Keratinocyte (primary cell): Measurements from ENCODE around the gene MGRN1. TPM values are rescaled to one million over a fixed set of nuclear protein-coding genes. Genes with fewer than 3 reads are reported as not detected.

ENCODE experiments used
- DNase-seq: peaks from one replicate; pipeline ENCODE4 v3.0.0-alpha.2; 2011; ENCODE audit warnings: low read depth, missing footprints, low spot score
- FAIRE-seq: peaks from 2 replicates; lab custom pipeline; 2011; peaks lifted over from hg19 to GRCh38; lab: Jason Lieb, UNC
- H2AFZ ChIP-seq: 2 replicates; pipeline ENCODE4 v1.6.0; 2012; ENCODE audit warnings: low read length, control low read depth, inconsistent platforms; ENCODE audit not compliant: control insufficient read depth
- H3K27ac ChIP-seq: 2 replicates; pipeline ENCODE4 v1.5.1; 2011; ENCODE audit warnings: low read length; ENCODE audit not compliant: control insufficient read depth, insufficient read depth
- H3K27me3 ChIP-seq: 3 replicates; pipeline ENCODE4 v1.6.0; 2011; ENCODE audit warnings: low read length; ENCODE audit not compliant: control insufficient read depth, insufficient read depth; ENCODE audit errors: extremely low read depth
- H3K36me3 ChIP-seq, 2 experiments: 2 replicates in 1 of 2; 3 replicates in 1 of 2; pipeline ENCODE4 v1.5.1; 2011; ENCODE audit warnings: low read length in 2 of 2, mild to moderate bottlenecking in 1 of 2; ENCODE audit not compliant: control insufficient read depth in 2 of 2, insufficient read depth in 2 of 2; ENCODE audit errors: extremely low read depth in 1 of 2
- H3K4me1 ChIP-seq: 3 replicates; pipeline ENCODE4 v1.5.1; 2011; ENCODE audit warnings: low read length; ENCODE audit not compliant: control insufficient read depth, insufficient read depth; ENCODE audit errors: extremely low read depth
- H3K4me2 ChIP-seq: 3 replicates; pipeline ENCODE4 v1.6.0; 2011; ENCODE audit warnings: low read depth, low read length; ENCODE audit not compliant: control insufficient read depth, insufficient read depth; ENCODE audit errors: extremely low read depth
- H3K4me3 ChIP-seq, 3 experiments: fragments of 200-600 bp in 1 of 3; sonication (generic) in 1 of 3; 2 replicates in 2 of 3; 3 replicates in 1 of 3; pipeline ENCODE4 v1.5.1; 2011 to 2016; ENCODE audit warnings: low read length in 3 of 3, mild to moderate bottlenecking in 3 of 3, control low read depth in 2 of 3, inconsistent platforms in 1 of 3, low read depth in 1 of 3, mixed read lengths in 1 of 3, mixed run types in 1 of 3, moderate library complexity in 1 of 3; ENCODE audit not compliant: control insufficient read depth in 2 of 3, insufficient read depth in 2 of 3; ENCODE audit errors: extremely low read depth in 1 of 3
- H3K79me2 ChIP-seq: 2 replicates; pipeline ENCODE4 v1.6.0; 2012; ENCODE audit warnings: low read length; ENCODE audit not compliant: control insufficient read depth, insufficient read depth
- H3K9ac ChIP-seq: 3 replicates; pipeline ENCODE4 v1.6.0; 2011; ENCODE audit warnings: low read length; ENCODE audit not compliant: control insufficient read depth, insufficient read depth; ENCODE audit errors: extremely low read depth
- H3K9me1 ChIP-seq: 3 replicates; pipeline ENCODE4 v1.6.0; 2011; ENCODE audit warnings: low read length; ENCODE audit not compliant: control insufficient read depth, insufficient read depth; ENCODE audit errors: extremely low read depth
- H3K9me3 ChIP-seq: 2 replicates; pipeline ENCODE4 v1.5.1; 2012; ENCODE audit warnings: low read depth, low read length; ENCODE audit not compliant: control insufficient read depth
- H4K20me1 ChIP-seq: 3 replicates; pipeline ENCODE4 v1.6.0; 2011; ENCODE audit warnings: low read length; ENCODE audit not compliant: control insufficient read depth, insufficient read depth; ENCODE audit errors: extremely low read depth
- CTCF ChIP-seq, 3 experiments: IDR thresholded peaks in 1 of 3; conservative IDR thresholded peaks in 1 of 3; optimal IDR thresholded peaks in 1 of 3; 2 replicates in 2 of 3; 3 replicates in 1 of 3; pipeline versions ENCODE3 to v1.5.1; 2011; ENCODE audit warnings: low read length in 3 of 3, mild to moderate bottlenecking in 3 of 3, moderate library complexity in 2 of 3, control low read depth in 1 of 3, inconsistent platforms in 1 of 3; ENCODE audit not compliant: insufficient read depth in 2 of 3; ENCODE audit errors: extremely low read depth in 1 of 3
- EZH2 ChIP-seq: IDR thresholded peaks from one replicate; pipeline ENCODE4 v1.6.1; 2012; ENCODE audit warnings: inconsistent platforms, mild to moderate bottlenecking, low read length, moderate library complexity
- dilution Hi-C: fragments of 300-500 bp; cut with MboI; formaldehyde crosslinking; loops from one replicate; pipeline ENCODE4 v1.7.0; 2020; ENCODE audit warnings: low sequenced_read_pairs; ENCODE audit not compliant: extremely low pct_ligation_motif_present
- polyA plus RNA-seq, 5 experiments: library from polyadenylated mRNA; depleted of rRNA in 3 of 5; stranded (reverse) in 3 of 5; stranded (forward) in 1 of 5; unstranded in 1 of 5; fragments of >200 nt; gene quantifications; 1 replicate in 1 of 5; 2 replicates in 3 of 5; 3 replicates in 1 of 5; pipeline versions ENCODE4 v1.2.1 to v1.2.3, GENCODE V29; 2011 to 2012; ENCODE audit warnings: missing spikeins in 2 of 5, low read depth in 1 of 5, low replicate concordance in 1 of 5

MGRN1 gene
- polyA plus RNA-seq, 1 donor (not counting 4 experiments of a cell fraction or from before 2014, with no cell fraction given): 1.9 TPM

DNA sequence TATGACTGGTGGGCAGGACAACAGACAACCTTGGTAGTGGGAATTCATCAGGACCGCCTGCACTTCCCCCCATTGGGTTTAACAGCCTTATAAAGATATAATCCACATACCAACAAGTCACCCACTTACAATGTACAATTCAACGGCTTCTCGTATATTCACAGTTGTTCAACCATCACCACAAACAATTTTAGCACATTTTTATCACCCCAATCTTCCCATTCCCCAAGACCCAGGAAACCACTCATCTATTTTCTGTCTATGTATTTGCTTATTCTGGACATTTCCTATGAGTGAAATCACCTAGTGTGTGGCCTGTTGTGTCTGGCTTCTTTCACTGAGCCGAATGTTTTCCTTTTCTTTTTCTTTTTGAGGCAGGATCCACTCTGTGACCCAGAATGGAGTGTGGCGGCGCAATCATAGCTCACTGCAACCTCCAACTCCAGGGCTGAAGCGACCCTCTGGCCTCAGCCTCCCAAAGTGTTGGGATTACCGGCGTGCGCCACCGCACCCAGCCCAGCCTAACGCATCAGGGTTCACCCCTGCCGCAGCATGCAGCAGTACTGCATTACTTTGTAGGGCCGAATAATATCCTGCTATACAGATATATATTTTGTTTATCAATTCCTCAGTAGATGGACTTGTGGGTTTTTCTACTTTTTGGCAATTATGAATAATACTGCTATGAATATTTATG, 98.6 kb downstream of the MGRN1 start:
- Histone ChIP-seq H3K36me3 (peaks cover 6 to 20% of the 10 kb centered on the region in 2 experiments), H3K4me2 (no peak overlapping the region), H3K9me3 (no peaks in the 10 kb centered on the region), H3K79me2 (no peaks in the 10 kb centered on the region), H4K20me1 (no peaks in the 10 kb centered on the region), H3K27me3 (no peaks in the 10 kb centered on the region), H3K4me1 (no peaks in the 10 kb centered on the region), H3K9ac (no peak overlapping the region), H3K4me3 (no peak overlapping the region), H2AFZ (no peak overlapping the region), H3K9me1 (no peaks in the 10 kb centered on the region), H3K27ac (no peak overlapping the region)
- dilution Hi-C loops: no loop called here
- no peak for FAIRE-seq
- DNase-seq: no peak
- no peak for TF ChIP-seq CTCF (optimal IDR thresholded peaks at IDR 0.05 in 1 of 3, IDR thresholded peaks at IDR 0.05 in 1 of 3, conservative IDR thresholded peaks at IDR 0.05 in 1 of 3; ENCODE audit: extremely low read depth in 1 of 3, insufficient read depth in 2 of 3, low read length in 3 of 3)
- no peak for TF ChIP-seq EZH2

DNA sequence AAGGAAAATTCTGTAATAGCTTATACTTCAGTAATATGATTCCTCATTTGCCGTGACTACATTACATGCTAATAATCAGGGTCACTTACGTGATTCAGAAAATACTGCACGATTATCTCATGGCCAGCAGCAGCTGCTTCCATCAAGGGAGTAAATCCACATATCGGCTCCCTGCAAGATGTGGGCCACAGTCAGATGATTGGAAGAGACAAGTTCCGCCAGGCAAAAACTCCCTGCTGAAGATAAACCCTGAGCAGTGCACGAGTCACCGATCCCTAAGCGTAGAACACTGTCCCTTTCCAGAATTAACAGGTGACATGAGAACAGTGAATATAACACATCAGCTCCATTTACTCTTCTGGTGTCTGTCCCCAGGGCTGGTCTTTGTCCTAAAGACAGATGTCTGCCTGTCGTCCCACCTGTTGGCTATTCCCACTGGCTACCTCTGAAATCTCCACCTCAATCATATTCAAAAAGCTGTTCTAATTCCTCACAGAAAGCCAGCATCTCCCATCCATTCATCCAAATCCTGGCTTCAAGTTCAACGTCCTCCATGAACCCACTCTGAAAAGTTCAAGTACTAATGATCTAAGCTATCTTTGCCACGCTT, 100.1 kb downstream of the MGRN1 start:
- Histone ChIP-seq H3K4me1 (no peaks in the 10 kb centered on the region), H3K27me3 (no peaks in the 10 kb centered on the region), H3K9ac (no peak overlapping the region), H3K36me3 (peaks cover 16 to 19% of the 10 kb centered on the region in 2 experiments), H4K20me1 (no peaks in the 10 kb centered on the region), H3K79me2 (peaks cover 2% of the 10 kb centered on the region), H2AFZ (no peak overlapping the region), H3K4me3 (no peak overlapping the region), H3K9me1 (no peaks in the 10 kb centered on the region), H3K4me2 (no peak overlapping the region), H3K27ac (no peak overlapping the region), H3K9me3 (no peaks in the 10 kb centered on the region)
- TF ChIP-seq CTCF (optimal IDR thresholded peaks at IDR 0.05 in 1 of 3, IDR thresholded peaks at IDR 0.05 in 1 of 3, conservative IDR thresholded peaks at IDR 0.05 in 1 of 3; ENCODE audit: extremely low read depth in 1 of 3, insufficient read depth in 2 of 3, low read length in 3 of 3): no peak
- no peak for TF ChIP-seq EZH2
- dilution Hi-C loops: no loop called here
- DNase-seq (no peak), FAIRE-seq (no peak)
